Stomach (tissue), 4 donors: ENCODE measurements around the gene NPAS1.

Experiments used
- CTCF ChIP-seq, 7 experiments: fragments of 450-650 bp in 4 of 7; fragments of 200-600 bp in 3 of 7; sonication (generic) in 3 of 7; IDR thresholded peaks; one replicate each; pipeline ENCODE4 v1.5.1; 2016 to 2019; ENCODE audit warnings: antibody characterized with exemption in 7 of 7, control low read depth in 2 of 7, mild to moderate bottlenecking in 1 of 7
- POLR2A ChIP-seq, 4 donors: fragments of 450-650 bp; IDR thresholded peaks; one replicate each; pipeline ENCODE4 v1.6.1; 2016; ENCODE audit warnings: antibody characterized with exemption in 4 of 4, control low read depth in 2 of 4, mild to moderate bottlenecking in 1 of 4, moderate library complexity in 1 of 4
- POLR2AphosphoS5 ChIP-seq, 3 donors: sonication (generic); formaldehyde crosslinking; IDR thresholded peaks; one replicate each; pipeline ENCODE4 v1.6.1; 2016; ENCODE audit warnings: antibody characterized with exemption in 3 of 3

- TF ChIP-seq CTCF (IDR thresholded peaks at IDR 0.05) = no peak
- no peak for TF ChIP-seq POLR2AphosphoS5 (IDR thresholded peaks at IDR 0.05)
- no peak for TF ChIP-seq POLR2A (IDR thresholded peaks at IDR 0.05)
Observed at GRCh38 chr19:47022541-47023447, 3.2 kb downstream of the NPAS1 start.
